ENCODE data around the gene SHANK1. TPM values are rescaled to one million over a fixed set of nuclear protein-coding genes. Genes with fewer than 3 reads are reported as not detected.

Gene SHANK1
- total RNA-seq, 2 experiments from 2014 or later, result 0.03 to 13.1 TPM

DNA sequence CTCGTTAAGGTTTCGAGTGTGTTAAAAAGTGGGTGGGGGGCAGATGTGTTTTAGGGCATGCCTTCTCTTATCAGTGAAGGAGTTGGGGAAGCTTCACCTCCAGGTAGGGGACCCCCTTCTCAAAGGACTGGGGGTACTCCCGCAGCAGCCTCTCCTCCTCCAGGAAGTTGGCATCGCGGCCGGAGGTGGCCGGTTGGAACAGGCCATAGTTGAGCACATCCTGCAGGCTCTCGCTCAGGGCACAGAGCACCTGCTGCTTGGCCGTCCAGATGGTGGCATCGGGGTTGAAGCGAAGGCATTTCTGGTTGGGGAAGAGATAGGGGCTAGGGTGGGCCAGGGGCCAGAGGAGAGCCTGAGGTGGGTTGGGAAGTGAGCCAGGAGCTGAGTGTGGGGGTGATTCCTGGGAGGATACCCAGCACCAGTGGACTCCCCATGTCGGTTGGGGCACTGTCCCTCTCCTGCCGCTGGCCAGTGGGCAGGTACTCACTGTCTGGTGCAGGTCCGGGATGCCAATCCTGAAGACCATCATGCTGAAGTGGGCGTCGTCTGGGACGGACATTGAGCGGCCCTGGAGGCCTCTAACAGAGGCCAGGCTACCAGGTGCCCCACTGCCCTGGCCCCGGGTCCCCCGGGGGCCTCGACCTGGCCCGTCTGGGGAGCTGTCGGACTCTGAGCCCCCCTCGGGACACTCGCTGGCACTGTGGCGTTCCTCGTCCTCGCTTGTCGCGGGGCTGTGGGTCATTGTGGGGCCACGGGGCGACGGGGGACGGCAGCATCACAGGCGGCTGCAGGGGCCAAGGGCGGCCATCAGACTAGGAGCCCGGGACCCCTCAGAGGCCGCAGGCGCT is 3.2 kb downstream of the SHANK1 start:
- H3K27ac ChIP-seq (ENCODE audit: low read depth, low read length, poor library complexity, severe bottlenecking), result no peak overlapping the region
- H3K79me2 ChIP-seq (ENCODE audit: insufficient read depth, low read depth, low read length), result no peaks in the 10 kb centered on the region
- no peaks in the 10 kb centered on the region for H3K9me3 ChIP-seq (ENCODE audit: low read length)
- no peak overlapping the region for H3K4me2 ChIP-seq (ENCODE audit: low read length)
- TF ChIP-seq EZH2phosphoT487 (IDR thresholded peaks at IDR 0.05; ENCODE audit: borderline replicate concordance, low read depth, low read length), result no peak
- TF ChIP-seq, protein P1, sequence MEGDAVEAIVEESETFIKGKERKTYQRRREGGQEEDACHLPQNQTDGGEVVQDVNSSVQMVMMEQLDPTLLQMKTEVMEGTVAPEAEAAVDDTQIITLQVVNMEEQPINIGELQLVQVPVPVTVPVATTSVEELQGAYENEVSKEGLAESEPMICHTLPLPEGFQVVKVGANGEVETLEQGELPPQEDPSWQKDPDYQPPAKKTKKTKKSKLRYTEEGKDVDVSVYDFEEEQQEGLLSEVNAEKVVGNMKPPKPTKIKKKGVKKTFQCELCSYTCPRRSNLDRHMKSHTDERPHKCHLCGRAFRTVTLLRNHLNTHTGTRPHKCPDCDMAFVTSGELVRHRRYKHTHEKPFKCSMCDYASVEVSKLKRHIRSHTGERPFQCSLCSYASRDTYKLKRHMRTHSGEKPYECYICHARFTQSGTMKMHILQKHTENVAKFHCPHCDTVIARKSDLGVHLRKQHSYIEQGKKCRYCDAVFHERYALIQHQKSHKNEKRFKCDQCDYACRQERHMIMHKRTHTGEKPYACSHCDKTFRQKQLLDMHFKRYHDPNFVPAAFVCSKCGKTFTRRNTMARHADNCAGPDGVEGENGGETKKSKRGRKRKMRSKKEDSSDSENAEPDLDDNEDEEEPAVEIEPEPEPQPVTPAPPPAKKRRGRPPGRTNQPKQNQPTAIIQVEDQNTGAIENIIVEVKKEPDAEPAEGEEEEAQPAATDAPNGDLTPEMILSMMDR (conservative IDR thresholded peaks at IDR 0.05; ENCODE audit: low read length), result no peak
- ChIA-PET POLR2A (no interaction called here), CTCF (ENCODE audit: unreplicated experiment) (no interaction called here)
- intact Hi-C loops (cut with micrococcal nuclease; ENCODE audit: unreplicated experiment), result no loop called here
- DNase-seq (ENCODE audit: low spot score), result no peak
- no peaks in the 10 kb centered on the region for H3K36me3 ChIP-seq (ENCODE audit: insufficient read depth, low read length)
- no TSS peak for BruUV-seq (replicated peaks)
- H4K20me1 ChIP-seq (ENCODE audit: insufficient read depth, low read length), result no peaks in the 10 kb centered on the region
- H2AFZ ChIP-seq (ENCODE audit: low read length), result no peak overlapping the region
- H3K9me2 ChIP-seq (ENCODE audit: insufficient read depth, low read length), result no peaks in the 10 kb centered on the region
- no peak overlapping the region for H3K4me3 ChIP-seq (ENCODE audit: low read depth, low read length, poor library complexity, severe bottlenecking)
- H3K4me1 ChIP-seq (ENCODE audit: insufficient read depth, low read length, poor library complexity, severe bottlenecking), result peaks cover 36% of the 10 kb centered on the region

DNA sequence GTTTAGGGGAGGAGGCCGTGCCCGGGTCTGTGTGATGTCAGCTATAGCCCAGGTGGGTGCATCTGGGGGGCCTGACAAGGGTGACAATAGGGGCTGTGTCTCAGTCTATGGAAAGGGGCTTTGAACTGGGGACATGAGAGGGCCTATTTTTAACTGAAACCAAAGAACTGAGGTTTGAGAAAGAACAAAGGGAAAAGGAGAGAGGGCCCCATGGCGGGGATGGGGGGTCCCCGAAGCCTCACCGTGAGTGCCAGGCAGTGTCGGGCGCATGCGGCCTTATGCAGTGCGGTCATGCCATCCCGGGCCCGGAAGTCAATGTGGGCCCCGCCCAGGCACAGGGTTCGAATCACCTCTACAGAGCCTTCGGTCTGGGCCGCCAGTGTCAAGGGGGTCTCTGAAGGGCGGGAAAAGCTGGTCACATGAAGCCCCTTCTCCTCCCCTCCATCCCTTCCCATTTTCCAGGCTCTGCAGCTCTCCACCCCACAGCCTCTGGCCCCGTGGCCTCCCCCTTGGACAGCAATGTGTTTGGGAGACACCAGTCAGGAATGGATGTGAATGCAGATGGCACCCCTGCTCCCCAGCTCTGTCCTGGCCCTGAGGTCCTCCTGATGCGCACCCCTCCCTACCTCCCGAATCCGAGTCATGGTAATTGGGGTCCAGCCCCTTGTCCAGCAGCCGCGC is 5.9 kb downstream of the SHANK1 start:
- intact Hi-C loops (cut with micrococcal nuclease; ENCODE audit: unreplicated experiment), result no loop called here
- Histone ChIP-seq H3K36me3 (ENCODE audit: insufficient read depth, low read length) (no peaks in the 10 kb centered on the region), H3K4me3 (ENCODE audit: low read depth, low read length, poor library complexity, severe bottlenecking) (no peak overlapping the region), H3K4me2 (ENCODE audit: low read length) (peak overlapping the region; percentile 34; the same call in 1 of the 2 replicates), H3K27ac (ENCODE audit: low read depth, low read length, poor library complexity, severe bottlenecking) (no peak overlapping the region), H2AFZ (ENCODE audit: low read length) (no peak overlapping the region), H3K9me2 (ENCODE audit: insufficient read depth, low read length) (no peaks in the 10 kb centered on the region), H3K4me1 (ENCODE audit: insufficient read depth, low read length, poor library complexity, severe bottlenecking) (peaks cover 22% of the 10 kb centered on the region), H3K79me2 (ENCODE audit: insufficient read depth, low read depth, low read length) (no peaks in the 10 kb centered on the region), H4K20me1 (ENCODE audit: insufficient read depth, low read length) (no peaks in the 10 kb centered on the region), H3K9me3 (ENCODE audit: low read length) (no peaks in the 10 kb centered on the region)
- TF ChIP-seq EZH2phosphoT487 (IDR thresholded peaks at IDR 0.05; ENCODE audit: borderline replicate concordance, low read depth, low read length), result no peak
- TF ChIP-seq, protein P1 (conservative IDR thresholded peaks at IDR 0.05; ENCODE audit: low read length), result no peak
- ChIA-PET CTCF (ENCODE audit: unreplicated experiment) (interaction anchor here (0.7 kb wide), 1 partner anchor 11 kb away, joined by 5 read pairs; no protein-coding TSS in a partner anchor), POLR2A (interaction anchor here (0.8 to 1.1 kb wide), 2 partner anchors 11 to 79 kb away, joined by 3 to 4 read pairs; no protein-coding TSS in a partner anchor)
- no TSS peak for BruUV-seq (replicated peaks)
- DNase-seq (ENCODE audit: low spot score), result no peak

Data from OCI-LY7 (cell line).